GM12891 (cell line): ENCODE measurements around the gene ITGB4.

Experiments
- PAX5 ChIP-seq: IDR thresholded peaks from 2 replicates; pipeline ENCODE4 v1.6.1; 2011; ENCODE audit warnings: low read length, moderate library complexity, mild to moderate bottlenecking; ENCODE audit not compliant: insufficient read depth, severe bottlenecking
- POLR2A ChIP-seq: IDR thresholded peaks from 2 replicates; pipeline ENCODE4 v1.6.1; 2011; ENCODE audit warnings: low read depth, low read length, control low read depth
- POLR2AphosphoS5 ChIP-seq: IDR thresholded peaks from 2 replicates; pipeline ENCODE4 v1.6.1; 2011; ENCODE audit warnings: low read depth, low read length, control low read depth
- SPI1 ChIP-seq: IDR thresholded peaks from 2 replicates; pipeline ENCODE4 v1.6.1; 2011; ENCODE audit warnings: low read depth, low read length, control low read depth
- TAF1 ChIP-seq: IDR thresholded peaks from 2 replicates; pipeline ENCODE4 v1.6.1; 2011; ENCODE audit warnings: low read depth, low read length, control low read depth

DNA sequence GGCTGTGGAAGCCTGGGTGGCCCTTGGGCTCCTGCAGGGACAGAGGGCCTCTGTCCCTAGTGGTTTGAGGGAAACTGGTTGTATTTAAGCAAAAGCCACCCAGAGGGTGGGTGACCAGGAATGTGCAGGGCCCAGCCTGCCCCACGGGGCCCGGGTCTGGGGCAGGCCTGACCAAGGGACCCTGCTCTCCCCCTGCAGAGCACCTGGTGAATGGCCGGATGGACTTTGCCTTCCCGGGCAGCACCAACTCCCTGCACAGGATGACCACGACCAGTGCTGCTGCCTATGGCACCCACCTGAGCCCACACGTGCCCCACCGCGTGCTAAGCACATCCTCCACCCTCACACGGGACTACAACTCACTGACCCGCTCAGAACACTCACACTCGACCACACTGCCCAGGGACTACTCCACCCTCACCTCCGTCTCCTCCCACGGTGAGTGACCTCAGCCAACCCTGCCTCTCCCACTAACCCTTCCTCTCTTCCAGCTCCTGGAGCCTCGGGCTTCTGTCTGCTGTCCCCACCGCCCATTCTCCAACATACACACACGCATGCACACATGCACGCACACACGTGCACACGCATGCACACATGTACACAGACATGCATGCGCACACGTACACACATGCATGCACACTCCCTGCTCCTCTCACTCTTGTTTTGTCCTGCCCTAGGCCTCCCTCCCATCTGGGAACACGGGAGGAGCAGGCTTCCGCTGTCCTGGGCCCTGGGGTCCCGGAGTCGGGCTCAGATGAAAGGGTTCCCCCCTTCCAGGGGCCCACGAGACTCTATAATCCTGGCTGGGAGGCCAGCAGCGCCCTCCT, 33.3 kb downstream of the ITGB4 start:
- TF ChIP-seq POLR2A (no peak), TAF1 (no peak), POLR2AphosphoS5 (no peak), PAX5 (no peak), SPI1 (no peak)
